NT2/D1 (cell line): Measurements from ENCODE around the gene RNLS.

Experiments
- DNase-seq: peaks from one replicate; pipeline ENCODE4 v3.0.0-alpha.2; 2011; ENCODE audit warnings: low read depth, low spot score
- H3K27me3 ChIP-seq: 2 replicates; pipeline ENCODE4 v1.6.0; 2011; ENCODE audit warnings: mild to moderate bottlenecking; ENCODE audit not compliant: insufficient read length, insufficient read depth
- H3K36me3 ChIP-seq: 2 replicates; pipeline ENCODE4 v1.6.1; 2011; ENCODE audit warnings: mild to moderate bottlenecking, low read length, mixed read lengths; ENCODE audit not compliant: insufficient read depth, insufficient read length
- H3K4me1 ChIP-seq: 2 replicates; pipeline ENCODE4 v1.5.1; 2011; ENCODE audit not compliant: insufficient read depth, insufficient read length
- H3K4me3 ChIP-seq: 2 replicates; pipeline ENCODE4 v1.5.1; 2011; ENCODE audit warnings: low read depth; ENCODE audit not compliant: insufficient read length
- H3K9ac ChIP-seq: 2 replicates; pipeline ENCODE4 v1.6.0; 2011; ENCODE audit warnings: low read depth; ENCODE audit not compliant: insufficient read length
- H3K9me3 ChIP-seq: 2 replicates; pipeline ENCODE4 v1.5.1; 2011; ENCODE audit warnings: mild to moderate bottlenecking, low read length; ENCODE audit not compliant: insufficient read depth
- SUZ12 ChIP-seq: IDR thresholded peaks from 2 replicates; pipeline ENCODE4 v1.6.1; 2011; ENCODE audit not compliant: insufficient read length, insufficient read depth; ENCODE audit errors: extremely low read depth
- YY1 ChIP-seq: IDR thresholded peaks from 2 replicates; pipeline ENCODE4 v1.6.1; 2011; ENCODE audit not compliant: insufficient read length, insufficient read depth
- ZNF274 ChIP-seq: IDR thresholded peaks from 2 replicates; pipeline ENCODE4 v1.6.1; 2011; ENCODE audit warnings: mild to moderate bottlenecking, low read depth, low read length

Gene RNLS

DNA sequence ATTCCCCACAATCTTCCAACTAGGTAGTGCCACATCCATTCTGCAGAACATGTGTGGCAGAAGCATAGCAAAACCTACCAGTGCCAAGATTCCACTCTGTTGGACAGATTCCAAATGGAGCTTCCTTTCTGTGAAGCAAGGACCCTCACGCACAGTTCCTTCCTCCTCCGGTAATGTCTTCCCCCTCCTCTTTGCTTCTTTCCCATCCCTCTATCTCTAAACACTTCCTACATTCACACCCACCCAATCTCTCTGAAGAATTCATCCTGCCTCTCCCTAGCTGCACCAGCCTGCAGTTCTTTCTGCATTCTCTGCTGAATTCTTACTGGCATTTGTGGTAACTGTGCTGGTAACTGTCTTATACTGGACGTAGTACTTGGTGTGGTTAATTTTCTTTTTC lies 124.9 kb downstream of the RNLS start:
- H3K27me3 ChIP-seq: no peaks in the 10 kb centered on the region
- no peak overlapping the region for H3K4me3 ChIP-seq
- H3K36me3 ChIP-seq: no peaks in the 10 kb centered on the region
- no peak overlapping the region for H3K9ac ChIP-seq
- DNase-seq: no peak
- no peaks in the 10 kb centered on the region for H3K4me1 ChIP-seq
- no peak for TF ChIP-seq YY1
- no peak for TF ChIP-seq SUZ12
- TF ChIP-seq ZNF274: no peak
- no peaks in the 10 kb centered on the region for H3K9me3 ChIP-seq

DNA sequence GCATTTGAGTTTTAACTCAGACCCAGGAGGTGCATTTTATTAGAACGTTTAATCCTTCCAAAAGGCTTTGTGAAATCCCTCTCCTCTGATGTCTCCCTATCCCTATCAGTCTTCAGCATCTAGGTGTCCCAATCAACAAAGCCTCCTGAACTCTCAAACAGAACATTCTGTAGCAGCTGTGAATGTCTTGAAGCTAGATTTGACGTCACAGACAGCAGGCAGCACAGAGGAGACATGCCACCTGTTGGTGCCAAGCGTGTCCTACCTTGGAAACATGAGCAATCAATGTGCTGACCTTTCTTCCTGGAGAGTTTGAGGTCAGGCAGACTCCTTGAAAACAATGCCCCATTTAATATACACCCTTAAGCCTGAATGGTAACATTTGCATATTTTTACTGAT lies 125.5 kb downstream of the RNLS start:
- Histone ChIP-seq H3K9me3 (no peaks in the 10 kb centered on the region), H3K4me1 (no peaks in the 10 kb centered on the region), H3K36me3 (no peaks in the 10 kb centered on the region), H3K9ac (no peak overlapping the region), H3K27me3 (no peaks in the 10 kb centered on the region), H3K4me3 (no peak overlapping the region)
- no peak for TF ChIP-seq YY1
- no peak for TF ChIP-seq SUZ12
- no peak for TF ChIP-seq ZNF274
- no peak for DNase-seq

DNA sequence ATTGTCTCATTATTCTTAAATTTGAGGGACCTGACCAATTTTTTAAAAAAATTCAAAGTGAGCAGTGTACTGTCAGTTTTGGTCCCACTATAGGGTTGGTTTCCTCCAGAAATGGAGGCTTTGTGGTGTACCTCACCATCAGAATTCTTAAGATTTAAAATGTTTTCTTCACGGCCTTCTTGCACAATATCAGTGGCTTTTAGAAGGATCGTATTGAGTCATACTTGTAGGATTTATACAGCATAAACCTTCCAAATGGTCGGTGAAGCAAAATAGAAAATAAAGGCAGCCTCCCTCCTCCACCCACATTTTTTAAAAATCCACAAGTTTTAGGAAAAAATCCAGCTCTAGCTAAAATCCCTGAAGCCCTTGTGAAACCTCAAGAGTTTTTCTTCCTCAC lies 126.4 kb downstream of the RNLS start:
- H3K27me3 ChIP-seq: no peaks in the 10 kb centered on the region
- no peaks in the 10 kb centered on the region for H3K36me3 ChIP-seq
- no peak for TF ChIP-seq YY1
- no peak for TF ChIP-seq ZNF274
- no peak for TF ChIP-seq SUZ12
- no peak for DNase-seq
- H3K9ac ChIP-seq: no peak overlapping the region
- H3K9me3 ChIP-seq: no peaks in the 10 kb centered on the region
- H3K4me1 ChIP-seq: no peaks in the 10 kb centered on the region
- no peak overlapping the region for H3K4me3 ChIP-seq

DNA sequence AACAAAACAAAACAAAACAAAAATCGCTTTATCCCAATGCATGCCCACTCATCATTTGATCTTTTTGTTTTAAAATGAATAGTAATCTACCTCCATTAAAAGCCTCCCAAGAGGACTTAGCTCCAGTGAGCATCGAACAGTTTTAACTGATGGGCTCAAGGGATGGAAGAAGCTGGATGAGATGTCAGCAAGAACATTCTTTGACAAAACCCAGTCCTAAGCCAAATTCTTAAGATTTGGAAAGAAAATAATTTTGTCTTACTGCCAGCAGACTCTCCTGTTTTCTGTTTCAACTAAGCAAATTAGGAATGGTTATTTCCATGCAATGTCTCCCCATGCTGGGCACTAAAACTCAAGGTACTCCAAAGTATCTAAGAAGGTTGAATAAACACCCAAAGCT lies 127.3 kb downstream of the RNLS start:
- Histone ChIP-seq H3K27me3 (no peaks in the 10 kb centered on the region), H3K4me3 (no peak overlapping the region), H3K9ac (no peak overlapping the region), H3K36me3 (no peaks in the 10 kb centered on the region), H3K4me1 (no peaks in the 10 kb centered on the region), H3K9me3 (no peaks in the 10 kb centered on the region)
- DNase-seq: no peak
- TF ChIP-seq ZNF274 (no peak), YY1 (no peak), SUZ12 (no peak)

DNA sequence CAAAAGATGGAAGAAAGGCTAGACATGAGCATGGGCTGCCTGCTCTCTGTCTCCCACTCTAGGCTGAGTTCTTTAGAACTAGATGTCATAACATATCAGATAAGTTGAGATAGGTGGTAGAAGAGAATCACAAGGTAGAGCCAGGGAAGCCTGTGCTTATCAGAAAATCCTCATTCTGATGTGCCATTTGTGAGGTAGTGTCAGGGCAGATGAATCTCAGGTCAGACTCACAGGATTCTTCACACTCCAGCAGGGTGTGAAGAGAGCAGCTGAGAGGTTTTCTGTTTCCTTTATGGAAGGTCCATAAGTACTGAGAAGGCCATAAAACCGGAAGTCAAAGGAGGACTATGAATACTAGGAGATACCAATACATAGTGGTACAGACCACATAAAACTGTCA lies 132.9 kb downstream of the RNLS start:
- Histone ChIP-seq H3K9ac (no peak overlapping the region), H3K9me3 (no peaks in the 10 kb centered on the region), H3K4me3 (no peak overlapping the region), H3K27me3 (no peaks in the 10 kb centered on the region), H3K36me3 (no peaks in the 10 kb centered on the region), H3K4me1 (no peaks in the 10 kb centered on the region)
- DNase-seq: no peak
- TF ChIP-seq YY1 (no peak), SUZ12 (no peak), ZNF274 (no peak)

DNA sequence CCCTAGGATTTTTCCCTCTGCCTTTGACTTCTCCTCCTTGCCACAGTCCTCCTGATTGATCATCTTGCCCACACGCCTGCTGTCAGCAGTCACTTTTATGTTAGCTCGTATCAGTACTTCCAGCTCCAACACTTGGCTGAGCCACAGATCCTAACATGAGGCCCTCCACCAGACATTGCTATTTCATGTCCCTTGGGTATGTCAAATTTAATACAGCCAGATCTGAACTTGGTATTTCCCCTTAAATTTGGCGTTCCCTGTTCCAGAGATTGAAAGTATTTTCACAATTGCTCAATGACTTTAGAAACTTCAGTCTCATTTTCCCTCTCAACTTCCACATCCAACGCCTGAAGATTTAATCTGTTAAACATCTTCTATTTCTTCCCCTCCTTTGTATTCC lies 140.4 kb downstream of the RNLS start:
- no peaks in the 10 kb centered on the region for H3K27me3 ChIP-seq
- no peak for DNase-seq
- no peaks in the 10 kb centered on the region for H3K4me1 ChIP-seq
- H3K9ac ChIP-seq: no peak overlapping the region
- TF ChIP-seq YY1 (no peak), ZNF274 (no peak), SUZ12 (no peak)
- H3K9me3 ChIP-seq: no peaks in the 10 kb centered on the region; the same call in 1 of the 2 replicates
- no peak overlapping the region for H3K4me3 ChIP-seq
- no peaks in the 10 kb centered on the region for H3K36me3 ChIP-seq

DNA sequence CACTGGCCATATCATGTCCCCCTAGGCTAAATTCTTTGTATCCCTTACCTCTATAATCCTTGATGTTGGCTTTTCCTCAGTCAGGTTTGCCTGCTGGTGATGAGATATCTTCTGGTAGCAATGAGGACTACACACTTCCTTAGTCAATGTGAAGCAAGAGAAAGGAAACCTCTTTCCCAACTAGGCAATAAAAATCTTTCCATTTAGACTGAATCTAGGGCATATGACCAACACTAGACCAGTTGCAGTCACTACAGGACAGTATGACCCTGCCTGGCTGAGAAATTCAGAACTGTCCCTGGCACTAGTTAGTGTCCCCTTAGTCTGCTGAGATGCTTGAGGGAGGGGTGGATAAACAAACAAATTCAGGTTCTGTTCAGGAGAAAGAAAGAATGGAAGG lies 142.6 kb downstream of the RNLS start:
- H3K4me3 ChIP-seq: no peak overlapping the region
- no peaks in the 10 kb centered on the region for H3K36me3 ChIP-seq
- no peak overlapping the region for H3K9ac ChIP-seq
- no peak for DNase-seq
- no peak for TF ChIP-seq YY1
- no peak for TF ChIP-seq SUZ12
- TF ChIP-seq ZNF274: no peak
- no peaks in the 10 kb centered on the region; the same call in 1 of the 2 replicates for H3K9me3 ChIP-seq
- no peaks in the 10 kb centered on the region for H3K4me1 ChIP-seq
- no peaks in the 10 kb centered on the region for H3K27me3 ChIP-seq
